Ramos (cell line): ENCODE results near the gene EPS8L1.

Experiments
- in situ Hi-C: fragments of 300-500 bp; cut with MboI; formaldehyde crosslinking; loops from one replicate; pipeline ENCODE4 v1.14.3; 2022; ENCODE audit warnings: low sequenced_read_pairs; ENCODE audit not compliant: unreplicated experiment

EPS8L1 gene

GRCh38 chr19:55079400-55080038, 3.9 kb downstream of the EPS8L1 start:
- in situ Hi-C loops = no loop called here

- in situ Hi-C loops = no loop called here
These were observed 4.7 kb downstream of the EPS8L1 start for GRCh38 chr19:55080121-55080967.

DNA sequence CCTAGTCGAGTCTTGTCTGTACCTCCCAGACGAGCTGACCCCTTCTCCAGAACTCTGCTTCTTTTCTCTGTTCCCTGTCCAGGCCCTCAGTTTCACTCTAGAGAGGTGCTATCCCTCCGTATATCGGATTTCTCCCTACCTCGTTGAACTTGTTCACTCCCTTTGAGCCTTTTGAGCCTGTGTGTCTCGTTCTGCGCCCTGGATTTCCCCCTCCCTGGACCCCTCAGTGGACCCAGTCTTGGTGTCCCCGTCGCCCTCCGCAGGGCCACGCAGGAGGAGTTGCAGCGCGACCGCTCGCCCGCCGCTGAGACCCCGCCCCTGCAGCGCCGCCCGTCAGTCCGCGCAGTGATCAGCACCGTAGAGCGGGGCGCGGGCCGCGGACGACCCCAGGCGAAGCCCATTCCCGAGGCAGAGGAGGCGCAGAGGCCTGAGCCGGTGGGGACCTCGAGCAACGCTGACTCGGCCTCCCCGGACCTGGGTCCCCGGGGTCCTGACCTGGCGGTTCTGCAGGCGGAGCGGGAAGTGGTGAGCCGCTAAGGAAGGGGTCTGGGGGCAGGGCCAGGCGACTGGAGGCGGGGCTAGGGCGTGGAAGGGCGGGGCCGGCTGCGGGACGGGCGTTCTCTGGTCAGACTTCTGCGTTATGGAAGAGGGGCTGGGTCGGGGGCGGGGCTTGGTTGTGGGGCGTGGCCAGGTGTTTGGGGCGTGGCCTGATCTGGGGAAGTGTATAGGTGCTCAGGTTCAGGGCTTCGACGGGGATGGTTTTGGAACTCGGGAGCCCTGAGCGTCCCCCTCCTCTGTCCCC, 5.5 kb downstream of the EPS8L1 start:
- in situ Hi-C loops = no loop called here

GRCh38 chr19:55081770-55082019, 6.0 kb downstream of the EPS8L1 start:
- in situ Hi-C loops = no loop called here

- in situ Hi-C loops = no loop called here
These were observed 6.6 kb downstream of the EPS8L1 start for GRCh38 chr19:55082020-55082851.

- in situ Hi-C loops = no loop called here
These were observed 7.6 kb downstream of the EPS8L1 start for GRCh38 chr19:55083004-55083850.

DNA sequence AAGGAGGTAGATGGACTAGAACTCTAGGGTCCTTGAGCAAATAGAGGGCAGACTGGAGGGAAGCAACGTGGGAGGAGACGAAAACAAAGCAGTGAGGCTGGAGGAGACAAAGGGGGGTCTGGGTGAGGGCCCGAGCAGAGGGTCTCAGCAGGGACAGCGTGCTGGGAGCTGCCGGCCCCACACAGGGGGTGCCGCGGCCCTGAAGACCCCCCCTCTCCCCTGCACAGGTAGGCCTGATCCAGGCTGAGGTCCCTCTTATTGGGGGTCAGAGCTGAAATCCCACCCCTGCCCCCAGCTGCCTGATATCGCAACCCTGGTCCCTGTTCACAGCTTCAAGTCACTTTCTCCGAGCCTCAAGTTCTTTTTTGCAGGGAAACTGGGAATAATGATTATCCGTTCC, 8.7 kb downstream of the EPS8L1 start:
- in situ Hi-C loops = no loop called here

DNA sequence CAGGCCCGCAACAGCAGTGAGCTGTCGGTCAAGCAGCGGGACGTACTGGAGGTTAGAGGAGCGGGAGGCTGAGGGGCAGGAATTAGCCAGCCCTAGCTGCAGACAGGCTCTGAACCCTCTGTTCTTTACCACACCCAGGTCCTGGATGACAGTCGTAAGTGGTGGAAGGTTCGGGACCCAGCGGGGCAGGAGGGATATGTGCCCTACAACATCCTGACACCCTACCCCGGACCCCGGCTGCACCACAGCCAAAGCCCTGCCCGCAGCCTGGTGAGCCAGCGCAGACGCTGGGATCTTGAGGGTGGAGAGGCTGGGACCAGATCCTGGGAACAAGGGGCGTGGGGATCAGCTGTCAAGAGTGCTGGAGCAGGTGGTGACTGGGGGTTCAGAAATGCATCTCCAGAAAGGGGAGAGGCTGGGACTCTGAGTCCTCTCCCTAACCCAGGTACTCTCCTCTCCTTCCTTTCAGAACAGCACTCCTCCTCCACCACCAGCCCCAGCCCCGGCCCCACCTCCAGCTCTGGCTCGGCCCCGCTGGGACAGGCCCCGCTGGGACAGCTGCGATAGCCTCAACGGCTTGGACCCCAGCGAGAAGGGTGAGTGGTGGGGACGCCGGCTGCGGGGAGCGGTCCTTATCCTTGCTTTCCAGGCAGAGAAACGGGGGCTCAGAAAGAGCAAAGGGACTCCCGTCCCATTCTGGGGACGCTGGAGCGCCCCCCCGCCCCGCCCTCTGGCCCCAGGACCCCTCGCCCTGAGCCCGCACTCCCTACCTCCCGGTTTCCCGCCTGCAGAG, 10.4 kb downstream of the EPS8L1 start:
- in situ Hi-C loops = no loop called here

- in situ Hi-C loops = no loop called here
These were observed 11.3 kb downstream of the EPS8L1 start for GRCh38 chr19:55086730-55087541.

DNA sequence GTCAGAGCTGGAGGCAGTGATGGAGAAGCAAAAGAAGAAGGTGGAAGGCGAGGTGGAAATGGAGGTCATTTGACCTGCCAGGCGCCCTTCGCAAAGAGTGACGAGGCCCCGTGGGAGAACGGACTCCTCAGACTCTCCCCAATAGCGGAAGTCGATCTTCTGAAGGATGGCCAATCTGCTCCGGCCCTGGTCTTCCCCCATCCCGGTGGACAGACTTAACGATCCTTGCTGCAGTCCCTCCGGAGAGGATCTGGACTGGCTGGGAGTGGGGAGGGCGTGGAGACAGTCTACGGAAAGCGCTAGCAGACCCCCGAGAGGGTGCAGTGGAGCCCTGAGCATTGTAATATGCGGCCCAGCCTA, 11.9 kb downstream of the EPS8L1 start:
- in situ Hi-C loops = no loop called here

DNA sequence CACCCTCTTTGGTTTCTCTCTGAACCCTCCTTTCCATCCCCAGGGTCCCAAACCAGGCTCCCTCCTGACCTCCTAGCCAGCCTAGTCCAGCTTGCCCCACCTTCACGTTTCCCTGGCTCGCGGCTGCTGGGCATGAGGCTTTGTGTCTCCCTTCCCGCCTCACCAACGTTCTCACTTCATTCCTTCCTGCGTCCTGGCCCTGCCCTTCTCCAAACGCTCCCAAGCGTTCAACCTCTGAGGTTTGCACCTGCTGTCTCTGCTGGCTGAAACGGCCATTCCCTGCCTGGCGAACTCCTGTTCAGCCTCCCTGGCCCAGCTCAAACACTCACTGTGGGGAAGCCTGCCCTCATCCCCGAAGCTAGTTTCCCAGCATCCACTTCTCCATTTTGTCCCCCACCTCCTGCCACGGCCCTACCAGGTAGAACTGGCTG, 12.4 kb downstream of the EPS8L1 start:
- in situ Hi-C loops = no loop called here

DNA sequence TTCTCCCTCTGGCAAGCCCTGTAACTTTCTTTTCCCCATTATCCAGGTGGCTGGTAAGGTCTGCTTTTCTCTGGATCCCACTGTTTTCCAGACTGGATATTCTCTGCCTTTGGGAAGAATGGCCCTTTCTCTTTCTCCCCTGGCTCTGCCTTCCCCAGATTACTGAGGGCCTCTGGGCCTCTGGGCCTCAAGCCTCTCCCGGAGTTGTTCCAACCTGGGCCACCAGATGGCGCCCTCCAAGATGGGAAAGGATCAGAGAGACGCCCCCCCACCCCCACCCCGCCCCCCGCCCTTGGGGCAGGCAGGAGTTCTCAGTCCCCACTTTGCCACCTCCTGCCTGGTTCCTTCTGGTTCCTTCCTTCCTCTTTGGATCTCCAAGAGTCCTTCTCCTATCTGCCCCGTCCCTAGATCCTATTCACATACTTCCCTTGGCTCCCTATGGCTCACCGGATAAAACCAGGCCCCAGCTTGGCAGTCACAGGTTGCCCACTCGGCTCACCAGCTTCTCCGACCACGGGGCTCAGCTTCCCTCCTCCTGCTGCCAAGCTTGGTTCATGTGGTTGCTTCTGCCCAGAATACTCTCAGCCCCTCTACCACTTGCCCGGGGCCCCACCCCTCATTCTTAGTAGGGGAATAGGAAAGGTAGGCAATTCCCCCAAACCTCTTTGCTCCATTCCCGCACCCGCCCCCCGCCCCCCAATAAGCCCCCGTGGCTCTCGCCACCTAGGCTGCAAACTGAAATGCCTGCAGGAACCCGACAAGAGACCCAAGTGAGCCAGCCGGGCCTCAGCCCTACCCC, 13.1 kb downstream of the EPS8L1 start:
- in situ Hi-C loops = no loop called here

- in situ Hi-C loops = no loop called here
These were observed 13.8 kb downstream of the EPS8L1 start for GRCh38 chr19:55089342-55089944.

- in situ Hi-C loops = no loop called here
These were observed 14.9 kb downstream of the EPS8L1 start for GRCh38 chr19:55090564-55090963.

DNA sequence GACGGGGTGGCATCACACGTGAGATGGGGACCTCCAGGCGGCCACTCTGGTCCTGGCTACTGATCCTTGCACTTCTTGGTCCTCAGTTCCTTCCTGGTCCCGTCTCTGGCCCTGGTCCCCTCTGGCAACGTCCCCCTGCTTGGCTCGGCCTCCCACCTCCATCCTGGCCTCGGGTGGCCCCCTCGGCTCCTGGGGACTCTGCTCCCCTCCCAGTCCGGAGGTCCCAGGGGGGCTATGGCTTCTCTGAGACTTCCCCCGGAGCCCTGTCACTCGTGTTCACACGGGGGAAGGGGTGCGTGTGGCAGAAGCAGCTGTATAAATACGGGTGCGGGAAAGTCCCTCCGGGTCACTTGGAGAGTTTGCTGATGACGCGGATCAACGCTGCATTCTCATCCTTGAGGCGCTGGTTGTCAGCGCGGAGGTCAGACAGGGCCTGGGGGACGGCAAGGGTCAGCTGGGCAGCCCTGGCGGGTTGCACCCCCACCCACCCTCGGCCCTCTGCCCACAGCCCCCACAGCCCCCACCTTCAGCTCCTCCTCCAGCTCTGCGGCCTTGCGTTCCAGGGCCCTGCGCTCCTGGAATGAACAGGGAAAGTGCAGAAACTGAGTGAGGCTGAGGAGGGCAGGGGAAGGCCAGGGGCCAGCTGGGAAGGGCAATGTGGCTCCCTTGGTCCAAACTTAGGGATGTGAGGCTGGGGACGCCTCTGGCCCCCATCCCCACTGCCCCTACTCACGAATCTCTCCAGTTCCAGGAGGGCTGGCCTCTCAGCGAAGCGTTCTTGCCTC, 15.6 kb downstream of the EPS8L1 start:
- in situ Hi-C loops = no loop called here

DNA sequence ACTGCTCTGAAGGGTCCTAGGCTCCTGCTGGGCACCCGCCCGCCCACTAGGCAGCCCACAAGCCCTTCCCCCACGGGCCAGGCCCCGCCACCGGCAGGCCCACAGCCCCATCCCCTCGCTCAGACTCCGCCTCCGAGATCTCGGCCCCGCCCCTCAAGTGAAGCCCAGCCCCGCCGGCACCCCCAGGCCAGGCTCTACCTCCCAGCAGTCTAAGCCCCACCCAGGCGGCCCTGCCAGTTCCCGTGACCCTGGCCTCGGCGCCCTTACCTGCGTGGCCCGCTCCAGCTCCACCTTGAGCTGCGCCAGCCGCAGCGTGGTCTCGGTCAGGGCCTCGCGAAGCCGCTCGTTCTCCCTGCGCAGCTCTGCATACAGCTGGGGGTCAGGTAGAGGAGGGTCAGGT, 16.3 kb downstream of the EPS8L1 start:
- in situ Hi-C loops = no loop called here
